HL-60 (cell line): ENCODE measurements around the gene COL25A1.
"Not testable (repeated sequence)": the region's sequence is repeated elsewhere in the genome, so short reads cannot be mapped to it uniquely, and the experiment has no call there.

Source experiments
- DNase-seq, 2 experiments: peaks; one replicate each; pipeline ENCODE4 v3.0.0-alpha.2; 2010 to 2020; ENCODE audit warnings: low read depth in 1 of 2, low spot score in 1 of 2
- H3K27ac ChIP-seq: fragments of 250-450 bp; sonication (Bioruptor Pico); replicated peaks from 2 replicates; pipeline ENCODE4 v1.5.1; 2020; ENCODE audit warnings: mild to moderate bottlenecking, moderate library complexity
- H3K27me3 ChIP-seq: fragments of 250-450 bp; sonication (Bioruptor Pico); 2 replicates; pipeline ENCODE4 v1.5.1; 2021; ENCODE audit warnings: mild to moderate bottlenecking, moderate library complexity; ENCODE audit not compliant: insufficient read depth, poor library complexity, severe bottlenecking
- H3K4me3 ChIP-seq: replicated peaks from 2 replicates; pipeline ENCODE4 v1.5.1; 2011; ENCODE audit warnings: mild to moderate bottlenecking, control low read depth, low read length; ENCODE audit not compliant: insufficient read depth
- GABPA ChIP-seq: IDR thresholded peaks from 2 replicates; pipeline ENCODE4 v1.6.1; 2012; ENCODE audit warnings: low read depth
- POLR2AphosphoS5 ChIP-seq: IDR thresholded peaks from 2 replicates; pipeline ENCODE4 v1.6.1; 2012; ENCODE audit warnings: low read depth
- SPI1 ChIP-seq: IDR thresholded peaks from 2 replicates; pipeline ENCODE4 v1.6.1; 2012; ENCODE audit warnings: low read depth, mild to moderate bottlenecking, borderline replicate concordance
- TF ChIP-seq, protein P1 (sequence below): IDR thresholded peaks from one replicate; pipeline ENCODE4 v1.5.1; 2011; ENCODE audit warnings: low read length, control low read depth, inconsistent platforms; ENCODE audit not compliant: insufficient read depth
- TF ChIP-seq, protein P2 (sequence below): IDR thresholded peaks from 2 replicates; pipeline ENCODE4 v1.6.1; 2012; ENCODE audit warnings: low read depth; ENCODE audit not compliant: insufficient replicate concordance

The COL25A1 gene

GRCh38 chr4:109075621-109076020, 226.8 kb downstream of the COL25A1 start:
- no peak for DNase-seq
- no peak for TF ChIP-seq POLR2AphosphoS5
- no peak for TF ChIP-seq SPI1
- TF ChIP-seq, protein P1, sequence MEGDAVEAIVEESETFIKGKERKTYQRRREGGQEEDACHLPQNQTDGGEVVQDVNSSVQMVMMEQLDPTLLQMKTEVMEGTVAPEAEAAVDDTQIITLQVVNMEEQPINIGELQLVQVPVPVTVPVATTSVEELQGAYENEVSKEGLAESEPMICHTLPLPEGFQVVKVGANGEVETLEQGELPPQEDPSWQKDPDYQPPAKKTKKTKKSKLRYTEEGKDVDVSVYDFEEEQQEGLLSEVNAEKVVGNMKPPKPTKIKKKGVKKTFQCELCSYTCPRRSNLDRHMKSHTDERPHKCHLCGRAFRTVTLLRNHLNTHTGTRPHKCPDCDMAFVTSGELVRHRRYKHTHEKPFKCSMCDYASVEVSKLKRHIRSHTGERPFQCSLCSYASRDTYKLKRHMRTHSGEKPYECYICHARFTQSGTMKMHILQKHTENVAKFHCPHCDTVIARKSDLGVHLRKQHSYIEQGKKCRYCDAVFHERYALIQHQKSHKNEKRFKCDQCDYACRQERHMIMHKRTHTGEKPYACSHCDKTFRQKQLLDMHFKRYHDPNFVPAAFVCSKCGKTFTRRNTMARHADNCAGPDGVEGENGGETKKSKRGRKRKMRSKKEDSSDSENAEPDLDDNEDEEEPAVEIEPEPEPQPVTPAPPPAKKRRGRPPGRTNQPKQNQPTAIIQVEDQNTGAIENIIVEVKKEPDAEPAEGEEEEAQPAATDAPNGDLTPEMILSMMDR, result no peak
- TF ChIP-seq GABPA, result no peak
- TF ChIP-seq, protein P2, sequence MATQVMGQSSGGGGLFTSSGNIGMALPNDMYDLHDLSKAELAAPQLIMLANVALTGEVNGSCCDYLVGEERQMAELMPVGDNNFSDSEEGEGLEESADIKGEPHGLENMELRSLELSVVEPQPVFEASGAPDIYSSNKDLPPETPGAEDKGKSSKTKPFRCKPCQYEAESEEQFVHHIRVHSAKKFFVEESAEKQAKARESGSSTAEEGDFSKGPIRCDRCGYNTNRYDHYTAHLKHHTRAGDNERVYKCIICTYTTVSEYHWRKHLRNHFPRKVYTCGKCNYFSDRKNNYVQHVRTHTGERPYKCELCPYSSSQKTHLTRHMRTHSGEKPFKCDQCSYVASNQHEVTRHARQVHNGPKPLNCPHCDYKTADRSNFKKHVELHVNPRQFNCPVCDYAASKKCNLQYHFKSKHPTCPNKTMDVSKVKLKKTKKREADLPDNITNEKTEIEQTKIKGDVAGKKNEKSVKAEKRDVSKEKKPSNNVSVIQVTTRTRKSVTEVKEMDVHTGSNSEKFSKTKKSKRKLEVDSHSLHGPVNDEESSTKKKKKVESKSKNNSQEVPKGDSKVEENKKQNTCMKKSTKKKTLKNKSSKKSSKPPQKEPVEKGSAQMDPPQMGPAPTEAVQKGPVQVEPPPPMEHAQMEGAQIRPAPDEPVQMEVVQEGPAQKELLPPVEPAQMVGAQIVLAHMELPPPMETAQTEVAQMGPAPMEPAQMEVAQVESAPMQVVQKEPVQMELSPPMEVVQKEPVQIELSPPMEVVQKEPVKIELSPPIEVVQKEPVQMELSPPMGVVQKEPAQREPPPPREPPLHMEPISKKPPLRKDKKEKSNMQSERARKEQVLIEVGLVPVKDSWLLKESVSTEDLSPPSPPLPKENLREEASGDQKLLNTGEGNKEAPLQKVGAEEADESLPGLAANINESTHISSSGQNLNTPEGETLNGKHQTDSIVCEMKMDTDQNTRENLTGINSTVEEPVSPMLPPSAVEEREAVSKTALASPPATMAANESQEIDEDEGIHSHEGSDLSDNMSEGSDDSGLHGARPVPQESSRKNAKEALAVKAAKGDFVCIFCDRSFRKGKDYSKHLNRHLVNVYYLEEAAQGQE, result no peak
- no peak overlapping the region for H3K4me3 ChIP-seq
- H3K27me3 ChIP-seq, result no peaks in the 10 kb centered on the region
- H3K27ac ChIP-seq, result no peak overlapping the region

GRCh38 chr4:109072595-109072994, 229.9 kb downstream of the COL25A1 start:
- Histone ChIP-seq H3K27me3 (no peaks in the 10 kb centered on the region), H3K4me3 (no peak overlapping the region), H3K27ac (no peak overlapping the region)
- peak; percentile 35 to 92 for DNase-seq
- TF ChIP-seq, protein P1, result no peak
- TF ChIP-seq, protein P2, result no peak
- TF ChIP-seq SPI1, result no peak
- TF ChIP-seq POLR2AphosphoS5, result no peak
- no peak for TF ChIP-seq GABPA

GRCh38 chr4:109070677-109071076, 231.8 kb downstream of the COL25A1 start:
- H3K27ac ChIP-seq, result not testable (repeated sequence)

DNA sequence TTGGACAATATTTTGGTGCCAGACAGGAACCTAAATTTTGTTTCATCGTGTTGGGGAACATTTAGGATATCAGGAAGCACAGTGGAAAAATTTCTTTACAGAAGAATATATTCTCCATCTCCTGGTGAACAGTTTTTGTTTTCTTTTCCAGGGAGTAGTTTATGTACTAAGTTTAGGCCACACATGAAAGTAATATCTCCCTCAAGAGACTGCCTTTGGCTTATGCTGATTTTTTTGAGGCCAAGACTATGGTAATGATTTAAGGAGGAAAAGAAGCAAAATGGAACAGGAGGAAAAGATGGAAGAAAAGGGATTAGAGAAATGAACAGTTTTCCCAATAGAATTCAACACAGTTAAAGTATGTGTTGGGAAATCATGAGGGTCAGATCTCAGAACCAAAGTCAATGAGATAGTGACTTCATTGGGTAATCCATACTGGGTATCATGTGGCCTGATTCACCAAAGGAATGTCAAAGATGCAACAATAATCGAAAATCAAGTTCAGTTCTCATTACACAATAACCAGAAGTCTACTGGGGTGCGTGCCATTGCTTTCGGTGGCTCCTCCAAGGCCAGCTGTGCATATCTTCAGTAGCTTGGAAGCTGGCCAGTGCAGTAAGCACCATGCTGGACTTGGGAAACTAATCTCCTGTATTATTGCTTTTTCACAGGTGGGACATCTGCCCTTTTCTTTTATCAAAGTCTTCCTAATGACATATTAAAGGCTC, 234.8 kb downstream of the COL25A1 start:
- Histone ChIP-seq H3K27me3 (no peaks in the 10 kb centered on the region), H3K4me3 (no peak overlapping the region), H3K27ac (no peak overlapping the region)
- TF ChIP-seq, protein P2, result no peak
- TF ChIP-seq GABPA (no peak), POLR2AphosphoS5 (no peak), SPI1 (no peak)
- TF ChIP-seq, protein P1, result no peak
- no peak for DNase-seq

More at GRCh38 chr4:109070677-109071076, 231.8 kb downstream of the COL25A1 start:
- not testable (repeated sequence) for DNase-seq, H3K27me3 ChIP-seq, H3K4me3 ChIP-seq
